ENCODE measurements around the gene SETD4.
"Not testable (repeated sequence)": the region's sequence is repeated elsewhere in the genome, so short reads cannot be mapped to it uniquely, and the experiment has no call there.

SETD4 gene

GRCh38 chr21:36060159-36060921 is at the start of gene SETD4:
TSS of gene SETD4 (minus strand) at chr21:36060526. CDS start at chr21:36058888, 1,638 bp downstream.
- peak; percentile 89 for DNase-seq

- no peak for DNase-seq
These were observed 49.5 kb upstream of the SETD4 start for GRCh38 chr21:36109868-36110267.

GRCh38 chr21:36105327-36105842 is 45.1 kb upstream of the SETD4 start:
- no peak for DNase-seq

- DNase-seq = no peak
These were observed 44.3 kb upstream of the SETD4 start for GRCh38 chr21:36104317-36105300.

GRCh38 chr21:36103434-36103833 is 43.1 kb upstream of the SETD4 start:
- DNase-seq = no peak

- no peak for DNase-seq
These were observed 40.8 kb upstream of the SETD4 start for GRCh38 chr21:36100971-36101641.

- not testable (repeated sequence) for DNase-seq
These were observed 39.4 kb upstream of the SETD4 start for GRCh38 chr21:36099695-36100211.

- no peak for DNase-seq
These were observed 38.7 kb upstream of the SETD4 start for GRCh38 chr21:36099000-36099399.

- DNase-seq = no peak
These were observed 37.8 kb upstream of the SETD4 start for GRCh38 chr21:36098182-36098532.

- no peak for DNase-seq
These were observed 37.3 kb upstream of the SETD4 start for GRCh38 chr21:36097427-36098181.

- DNase-seq = no peak
These were observed 36.3 kb upstream of the SETD4 start for GRCh38 chr21:36096398-36097290.

GRCh38 chr21:36093512-36093911 is 33.2 kb upstream of the SETD4 start:
- DNase-seq = no peak

- DNase-seq = no peak
These were observed 32.4 kb upstream of the SETD4 start for GRCh38 chr21:36092681-36093080.

- no peak for DNase-seq
These were observed 29.6 kb upstream of the SETD4 start for GRCh38 chr21:36089946-36090345.

- DNase-seq = no peak
These were observed 27.2 kb upstream of the SETD4 start for GRCh38 chr21:36087362-36088138.

GRCh38 chr21:36082237-36082664 is 21.9 kb upstream of the SETD4 start:
- DNase-seq = no peak

- DNase-seq = no peak
These were observed 20.1 kb upstream of the SETD4 start for GRCh38 chr21:36080386-36080785.

GRCh38 chr21:36079671-36080070 is 19.3 kb upstream of the SETD4 start:
- DNase-seq = no peak

- DNase-seq = no peak
These were observed 18.8 kb upstream of the SETD4 start for GRCh38 chr21:36079010-36079649.

GRCh38 chr21:36077758-36078157 is 17.4 kb upstream of the SETD4 start:
- no peak for DNase-seq
